Stomach (tissue), 4 donors: ENCODE results near the gene EYA2.

Experiments used
- CTCF ChIP-seq, 7 experiments: fragments of 450-650 bp in 4 of 7; fragments of 200-600 bp in 3 of 7; sonication (generic) in 3 of 7; IDR thresholded peaks; one replicate each; pipeline ENCODE4 v1.5.1; 2016 to 2019; ENCODE audit warnings: antibody characterized with exemption in 7 of 7, control low read depth in 2 of 7, mild to moderate bottlenecking in 1 of 7
- POLR2A ChIP-seq, 4 donors: fragments of 450-650 bp; IDR thresholded peaks; one replicate each; pipeline ENCODE4 v1.6.1; 2016; ENCODE audit warnings: antibody characterized with exemption in 4 of 4, control low read depth in 2 of 4, mild to moderate bottlenecking in 1 of 4, moderate library complexity in 1 of 4

- TF ChIP-seq CTCF (IDR thresholded peaks at IDR 0.05), result no peak
- TF ChIP-seq POLR2A (IDR thresholded peaks at IDR 0.05), result no peak
These were observed 69.3 kb downstream of the EYA2 start for GRCh38 chr20:46963758-46964617.
